Heart left ventricle (tissue), 13 donors: ENCODE results near the gene CDC23.
"Not testable (repeated sequence)": the region's sequence is repeated elsewhere in the genome, so short reads cannot be mapped to it uniquely, and the experiment has no call there.

ENCODE experiments used
- POLR2A ChIP-seq, 2 donors: fragments of 450-650 bp; IDR thresholded peaks; one replicate each; pipeline ENCODE4 v1.6.1; 2017; ENCODE audit warnings: antibody characterized with exemption in 2 of 2, mild to moderate bottlenecking in 2 of 2, moderate library complexity in 2 of 2
- TF ChIP-seq, protein P1 (sequence below), 12 donors: fragments of 200-600 bp; sonication (generic) in 4 of 12; IDR thresholded peaks; one replicate each; pipeline versions ENCODE4 v1.5.0 to v1.8.0; 2018 to 2022; ENCODE audit warnings: antibody characterized with exemption in 12 of 12, mild to moderate bottlenecking in 5 of 12
- donor health status: ischemic (EF 13 %, LVEDD 7.1; RV severe dilation, severe dysfunction).
- donor health status: DM: no; HTN: yes; CAD: no.
- donor health status: DM: no; HTN: no; CAD: no.
- donor health status: ischemic (EF 25% LVEDD 6.9; RV normal size, moderate dysfunction).
- donor health status: ischemic (EF 25% LVEDD 5.7; RV mildly dilated, moderate dysfunction).
- donor health status: ischemic (EF 35%, LVEDD 5.7; RV mildly dilated, moderate dysfunction).
- donor health status: nonischemic (EF 11% LVEDD 7.7; RV severe dilation, severe dysfunction).
- donor health status: DM: yes; HTN: yes; CAD: no.
- donor health status: PGD.
- donor health status: ischemic (EF 29% LVEDD 5.4; RV normal size, mild dysfunction).
- donor health status: nonischemic (EF 23%, LVEDD 6.1; RV moderate dilation, normal function).

GRCh38 chr5:138155977-138156376 is 57.1 kb downstream of the CDC23 start:
- TF ChIP-seq, protein P1, sequence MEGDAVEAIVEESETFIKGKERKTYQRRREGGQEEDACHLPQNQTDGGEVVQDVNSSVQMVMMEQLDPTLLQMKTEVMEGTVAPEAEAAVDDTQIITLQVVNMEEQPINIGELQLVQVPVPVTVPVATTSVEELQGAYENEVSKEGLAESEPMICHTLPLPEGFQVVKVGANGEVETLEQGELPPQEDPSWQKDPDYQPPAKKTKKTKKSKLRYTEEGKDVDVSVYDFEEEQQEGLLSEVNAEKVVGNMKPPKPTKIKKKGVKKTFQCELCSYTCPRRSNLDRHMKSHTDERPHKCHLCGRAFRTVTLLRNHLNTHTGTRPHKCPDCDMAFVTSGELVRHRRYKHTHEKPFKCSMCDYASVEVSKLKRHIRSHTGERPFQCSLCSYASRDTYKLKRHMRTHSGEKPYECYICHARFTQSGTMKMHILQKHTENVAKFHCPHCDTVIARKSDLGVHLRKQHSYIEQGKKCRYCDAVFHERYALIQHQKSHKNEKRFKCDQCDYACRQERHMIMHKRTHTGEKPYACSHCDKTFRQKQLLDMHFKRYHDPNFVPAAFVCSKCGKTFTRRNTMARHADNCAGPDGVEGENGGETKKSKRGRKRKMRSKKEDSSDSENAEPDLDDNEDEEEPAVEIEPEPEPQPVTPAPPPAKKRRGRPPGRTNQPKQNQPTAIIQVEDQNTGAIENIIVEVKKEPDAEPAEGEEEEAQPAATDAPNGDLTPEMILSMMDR (IDR thresholded peaks at IDR 0.05): not testable (repeated sequence)
- not testable (repeated sequence) for TF ChIP-seq POLR2A (IDR thresholded peaks at IDR 0.05)
